Testis (tissue), 3 donors: ENCODE data around the gene SGSM2. TPM values are rescaled to one million over a fixed set of nuclear protein-coding genes. Genes with fewer than 3 reads are reported as not detected.

ENCODE experiments used
- DNase-seq: peaks from one replicate; pipeline ENCODE4 v3.0.0-alpha.2; 2019
- H3K27ac ChIP-seq, 2 donors: fragments of 200-600 bp; sonication (generic); one replicate each; pipeline ENCODE4 v1.5.1; 2019
- H3K27me3 ChIP-seq: fragments of 200-600 bp; sonication (generic); one replicate; pipeline ENCODE4 v1.5.1; 2019
- H3K36me3 ChIP-seq: fragments of 200-600 bp; sonication (generic); one replicate; pipeline ENCODE4 v1.5.1; 2017; ENCODE audit warnings: low read depth; ENCODE audit errors: missing control alignments
- H3K4me1 ChIP-seq: fragments of 200-600 bp; sonication (generic); one replicate; pipeline ENCODE4 v1.5.1; 2019
- H3K4me3 ChIP-seq, 2 donors: fragments of 200-600 bp; sonication (generic); one replicate each; pipeline ENCODE4 v1.5.1; 2017 to 2019
- H3K9me3 ChIP-seq: fragments of 200-600 bp; sonication (generic); one replicate; pipeline ENCODE4 v1.5.1; 2017
- POLR2A ChIP-seq: fragments of 450-650 bp; IDR thresholded peaks from one replicate; pipeline ENCODE4 v1.6.1; 2017; ENCODE audit warnings: antibody characterized with exemption, mild to moderate bottlenecking, moderate library complexity
- WGBS, 2 donors: methylation state at CpG; one replicate each; pipeline ENCODE4 v1.1.5; 2018; 5-methylcytosine and 5-hydroxymethylcytosine counted together
- intact Hi-C: fragments of 100-400 bp; cut with DNase I; formaldehyde crosslinking; loops from one replicate; pipeline ENCODE4 v1.15.1; 2023; ENCODE audit warnings: low total_unique reads
- polyA plus RNA-seq: library from polyadenylated mRNA; stranded (reverse); fragments of 350-450 nt; fragmentation: Illumina TruSeq; extraction: RNeasy Lipid Tissue Mini Kit (QIAGEN cat#74804); gene quantifications from one replicate; pipeline ENCODE4 v1.2.3, GENCODE V29; 2014; ENCODE audit warnings: low read depth, low replicate concordance; ENCODE audit not compliant: insufficient read depth
- total RNA-seq, 2 donors: library from RNA; depleted of rRNA; stranded (reverse); fragments of >200 nt; gene quantifications; one replicate each; pipeline ENCODE4 v1.2.3, GENCODE V29; 2016
- TF ChIP-seq, protein P1 (sequence below), 3 experiments: fragments of 450-650 bp in 2 of 3; fragments of 200-600 bp in 1 of 3; sonication (generic) in 1 of 3; IDR thresholded peaks; one replicate each; pipeline ENCODE4 v1.5.1; 2016 to 2019; ENCODE audit warnings: antibody characterized with exemption in 3 of 3, mild to moderate bottlenecking in 2 of 3, moderate library complexity in 1 of 3

Gene SGSM2
- total and polyA plus RNA-seq, 3 donors from 2014 or later: 54.1 to 88.9 (median 80.5) TPM

DNA sequence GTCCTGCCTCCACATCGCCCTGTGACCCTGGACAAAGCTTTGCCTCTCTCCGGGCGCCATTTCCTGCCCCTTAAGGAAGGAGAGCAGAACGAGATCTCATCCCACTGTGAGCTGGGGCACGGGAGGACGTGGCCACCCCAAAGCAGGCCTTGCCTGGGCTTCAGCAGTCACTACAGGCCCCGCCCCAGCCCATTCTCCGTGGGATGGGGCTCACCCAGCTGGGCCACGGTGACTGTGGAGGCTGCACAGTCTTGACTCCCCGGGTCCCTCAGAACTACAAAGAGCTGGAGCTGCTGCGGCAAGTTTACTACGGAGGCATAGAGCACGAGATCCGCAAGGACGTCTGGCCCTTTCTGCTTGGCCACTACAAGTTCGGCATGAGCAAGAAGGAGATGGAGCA is 35.4 kb downstream of the SGSM2 start:
- TF ChIP-seq, protein P1, sequence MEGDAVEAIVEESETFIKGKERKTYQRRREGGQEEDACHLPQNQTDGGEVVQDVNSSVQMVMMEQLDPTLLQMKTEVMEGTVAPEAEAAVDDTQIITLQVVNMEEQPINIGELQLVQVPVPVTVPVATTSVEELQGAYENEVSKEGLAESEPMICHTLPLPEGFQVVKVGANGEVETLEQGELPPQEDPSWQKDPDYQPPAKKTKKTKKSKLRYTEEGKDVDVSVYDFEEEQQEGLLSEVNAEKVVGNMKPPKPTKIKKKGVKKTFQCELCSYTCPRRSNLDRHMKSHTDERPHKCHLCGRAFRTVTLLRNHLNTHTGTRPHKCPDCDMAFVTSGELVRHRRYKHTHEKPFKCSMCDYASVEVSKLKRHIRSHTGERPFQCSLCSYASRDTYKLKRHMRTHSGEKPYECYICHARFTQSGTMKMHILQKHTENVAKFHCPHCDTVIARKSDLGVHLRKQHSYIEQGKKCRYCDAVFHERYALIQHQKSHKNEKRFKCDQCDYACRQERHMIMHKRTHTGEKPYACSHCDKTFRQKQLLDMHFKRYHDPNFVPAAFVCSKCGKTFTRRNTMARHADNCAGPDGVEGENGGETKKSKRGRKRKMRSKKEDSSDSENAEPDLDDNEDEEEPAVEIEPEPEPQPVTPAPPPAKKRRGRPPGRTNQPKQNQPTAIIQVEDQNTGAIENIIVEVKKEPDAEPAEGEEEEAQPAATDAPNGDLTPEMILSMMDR (IDR thresholded peaks at IDR 0.05): no peak
- no peak for TF ChIP-seq POLR2A
- WGBS, 2 donors: 90 to 96% methylated on average over 5 to 16 of the region's 16 CpGs
- Histone ChIP-seq H3K27ac (no peak overlapping the region), H3K9me3 (no peaks in the 10 kb centered on the region), H3K4me1 (no peaks in the 10 kb centered on the region), H3K27me3 (no peaks in the 10 kb centered on the region), H3K36me3 (no peaks in the 10 kb centered on the region), H3K4me3 (no peak overlapping the region)
- no peak for DNase-seq
- intact Hi-C loops: no loop called here

DNA sequence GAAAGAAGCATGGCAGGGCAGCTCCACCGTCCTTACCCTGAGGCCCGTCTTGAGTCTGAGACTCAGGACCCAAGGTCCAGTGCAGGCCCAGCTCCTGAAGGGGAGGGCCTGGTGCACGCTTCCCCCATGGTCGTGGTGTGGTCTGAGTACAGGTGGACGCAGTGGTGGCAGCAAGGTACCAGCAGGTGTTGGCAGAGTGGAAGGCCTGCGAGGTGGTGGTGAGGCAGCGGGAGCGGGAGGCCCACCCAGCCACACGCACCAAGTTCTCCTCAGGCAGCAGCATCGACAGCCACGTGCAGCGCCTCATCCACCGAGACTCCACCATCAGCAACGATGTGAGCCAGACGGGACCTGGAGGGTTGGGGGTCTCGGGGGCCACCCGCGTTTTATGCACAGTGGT is 35.9 kb downstream of the SGSM2 start:
- H3K4me1 ChIP-seq: no peaks in the 10 kb centered on the region
- no peaks in the 10 kb centered on the region for H3K36me3 ChIP-seq
- no peak overlapping the region for H3K27ac ChIP-seq
- TF ChIP-seq POLR2A: no peak
- TF ChIP-seq, protein P1 (IDR thresholded peaks at IDR 0.05): no peak
- WGBS, 2 donors: 93 to 96% methylated on average over 9 to 16 of the region's 18 CpGs
- no peak for DNase-seq
- H3K27me3 ChIP-seq: no peaks in the 10 kb centered on the region
- H3K9me3 ChIP-seq: no peaks in the 10 kb centered on the region
- intact Hi-C loops: no loop called here
- H3K4me3 ChIP-seq: no peak overlapping the region

DNA sequence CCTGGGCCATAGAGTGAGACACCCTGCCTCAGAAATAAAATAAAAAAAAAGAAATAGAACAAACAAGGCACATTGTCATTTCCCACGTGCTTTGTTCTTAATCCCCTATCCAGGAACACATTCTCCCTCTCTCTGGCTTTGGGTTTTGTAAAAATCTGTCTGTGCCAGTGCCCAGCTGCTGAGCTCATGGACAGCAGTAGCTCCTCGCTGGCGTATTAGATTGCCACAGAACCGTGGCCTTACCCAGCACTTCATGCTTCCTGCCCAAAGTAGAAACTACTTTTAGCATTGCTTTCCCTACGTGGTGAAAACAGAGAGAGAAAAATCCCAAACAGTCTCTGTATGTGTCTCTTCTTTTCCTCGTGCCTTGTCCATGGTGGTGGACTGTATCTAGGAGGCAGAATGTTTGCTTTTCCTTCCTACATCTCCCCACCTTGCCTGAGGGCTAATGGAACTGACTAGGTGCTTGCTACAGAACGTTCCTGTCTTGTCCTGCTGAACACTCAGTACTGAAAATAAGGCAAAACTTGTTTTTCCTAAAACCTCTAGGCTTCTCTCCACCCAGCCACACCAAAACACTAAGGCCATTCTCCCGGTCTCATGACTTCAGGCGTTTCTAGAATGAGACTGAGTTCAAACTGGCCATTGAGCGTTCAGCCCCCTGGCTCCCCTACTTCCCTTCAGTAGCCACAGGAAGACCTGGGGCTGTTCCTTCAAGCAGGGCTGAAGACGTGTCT is 37.4 kb downstream of the SGSM2 start:
- Histone ChIP-seq H3K27ac (no peak overlapping the region), H3K36me3 (no peaks in the 10 kb centered on the region), H3K9me3 (no peaks in the 10 kb centered on the region), H3K27me3 (no peaks in the 10 kb centered on the region), H3K4me1 (no peaks in the 10 kb centered on the region), H3K4me3 (no peak overlapping the region)
- 77 to 82% methylated on average over 11 of the region's 11 CpGs for WGBS, 2 donors
- intact Hi-C loops: no loop called here
- no peak for TF ChIP-seq POLR2A
- TF ChIP-seq, protein P1 (IDR thresholded peaks at IDR 0.05): no peak
- DNase-seq: no peak

DNA sequence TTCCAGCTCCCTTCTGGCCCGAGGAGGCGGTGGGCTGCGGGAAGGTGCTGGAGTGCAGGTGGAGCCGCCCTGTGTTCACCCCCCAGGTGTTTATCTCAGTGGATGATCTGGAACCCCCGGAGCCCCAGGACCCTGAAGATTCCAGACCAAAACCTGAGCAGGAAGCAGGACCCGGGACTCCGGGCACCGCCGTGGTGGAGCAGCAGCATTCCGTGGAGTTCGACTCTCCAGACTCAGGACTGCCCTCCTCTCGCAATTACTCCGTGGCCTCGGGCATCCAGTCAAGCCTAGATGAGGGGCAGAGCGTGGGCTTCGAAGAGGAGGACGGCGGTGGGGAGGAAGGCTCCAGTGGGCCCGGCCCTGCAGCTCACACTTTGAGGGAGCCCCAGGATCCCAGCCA is 38.1 kb downstream of the SGSM2 start:
- WGBS, 2 donors: 63 to 88% methylated on average over 4 to 19 of the region's 19 CpGs
- no peaks in the 10 kb centered on the region for H3K4me1 ChIP-seq
- H3K27me3 ChIP-seq: no peaks in the 10 kb centered on the region
- no peaks in the 10 kb centered on the region for H3K9me3 ChIP-seq
- no peak overlapping the region for H3K27ac ChIP-seq
- no peaks in the 10 kb centered on the region for H3K36me3 ChIP-seq
- DNase-seq: no peak
- intact Hi-C loops: no loop called here
- no peak for TF ChIP-seq POLR2A
- TF ChIP-seq, protein P1 (IDR thresholded peaks at IDR 0.05): no peak
- no peak overlapping the region for H3K4me3 ChIP-seq

DNA sequence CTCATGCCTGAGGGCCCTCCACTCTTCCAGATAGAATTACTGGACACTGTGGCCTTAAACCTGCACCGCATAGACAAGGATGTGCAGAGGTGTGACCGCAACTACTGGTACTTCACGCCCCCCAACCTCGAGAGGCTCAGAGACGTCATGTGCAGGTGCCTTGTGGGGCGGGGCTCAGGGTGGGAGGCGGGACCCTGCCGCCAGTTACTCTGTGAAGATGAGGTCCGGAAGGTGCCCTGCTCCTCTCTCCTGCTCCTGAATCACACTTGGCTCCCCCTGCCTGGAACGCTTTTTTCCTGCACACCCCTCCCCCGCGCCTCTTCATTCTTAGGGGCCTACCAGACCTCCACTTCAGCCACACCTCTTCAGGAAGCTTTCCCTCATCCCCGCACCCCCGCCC is 38.8 kb downstream of the SGSM2 start:
- H3K4me3 ChIP-seq: no peak overlapping the region
- no peaks in the 10 kb centered on the region for H3K9me3 ChIP-seq
- DNase-seq: no peak
- H3K36me3 ChIP-seq: no peaks in the 10 kb centered on the region
- no peaks in the 10 kb centered on the region for H3K4me1 ChIP-seq
- intact Hi-C loops: no loop called here
- WGBS, 2 donors: 72% methylated on average over 14 of the region's 14 CpGs
- H3K27me3 ChIP-seq: no peaks in the 10 kb centered on the region
- no peak overlapping the region for H3K27ac ChIP-seq
- no peak for TF ChIP-seq POLR2A
- TF ChIP-seq, protein P1 (IDR thresholded peaks at IDR 0.05): no peak
